ENCODE measurements around the gene DOCK3. TPM values are rescaled to one million over a fixed set of nuclear protein-coding genes. Genes with fewer than 3 reads are reported as not detected.

The DOCK3 gene
- total RNA-seq, 1 donor from 2014 or later, result 21.0 TPM

GRCh38 chr3:50724831-50725230, 50.1 kb downstream of the DOCK3 start:
- Mint-ChIP-seq H3K4me1 (peaks cover 11% of the 10 kb centered on the region), H3K36me3 (peaks cover 39% of the 10 kb centered on the region), H3K27ac (no peak overlapping the region), H3K4me3 (no peak overlapping the region), H3K27me3 (ENCODE audit: low read depth) (no peaks in the 10 kb centered on the region), H3K9me3 (peaks cover 41% of the 10 kb centered on the region)
- DNase-seq (ENCODE audit: low spot score in 2 of 2, unreplicated experiment in 2 of 2), result no peak
- TF ChIP-seq CTCF (IDR thresholded peaks at IDR 0.05; ENCODE audit: unreplicated experiment), result no peak

DNA sequence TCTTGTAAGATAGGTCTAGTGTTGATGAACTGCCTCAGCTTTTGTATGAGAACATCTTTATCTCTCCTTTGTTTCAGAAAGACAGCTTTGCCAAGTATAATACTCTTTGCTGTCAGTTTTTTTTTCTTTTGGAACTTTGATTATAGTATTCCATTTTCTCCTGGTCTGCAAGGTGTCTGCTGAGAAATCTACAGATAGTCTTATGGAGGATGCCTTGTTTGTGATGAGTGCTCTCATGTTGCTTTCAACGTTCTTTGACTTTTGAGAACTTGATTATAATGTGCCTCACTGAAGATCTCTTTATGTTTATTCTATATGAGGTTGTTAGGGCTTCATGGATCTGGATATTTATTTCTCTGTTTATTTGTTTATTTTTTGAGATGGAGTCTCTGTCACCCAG, 60.3 kb downstream of the DOCK3 start:
- Mint-ChIP-seq H3K36me3 (peaks cover 9% of the 10 kb centered on the region), H3K4me3 (no peak overlapping the region), H3K4me1 (peaks cover 5% of the 10 kb centered on the region), H3K27me3 (ENCODE audit: low read depth) (no peaks in the 10 kb centered on the region), H3K9me3 (peaks cover 9% of the 10 kb centered on the region), H3K27ac (no peak overlapping the region)
- DNase-seq (ENCODE audit: low spot score in 2 of 2, unreplicated experiment in 2 of 2), result no peak
- no peak for TF ChIP-seq CTCF (IDR thresholded peaks at IDR 0.05; ENCODE audit: unreplicated experiment)

DNA sequence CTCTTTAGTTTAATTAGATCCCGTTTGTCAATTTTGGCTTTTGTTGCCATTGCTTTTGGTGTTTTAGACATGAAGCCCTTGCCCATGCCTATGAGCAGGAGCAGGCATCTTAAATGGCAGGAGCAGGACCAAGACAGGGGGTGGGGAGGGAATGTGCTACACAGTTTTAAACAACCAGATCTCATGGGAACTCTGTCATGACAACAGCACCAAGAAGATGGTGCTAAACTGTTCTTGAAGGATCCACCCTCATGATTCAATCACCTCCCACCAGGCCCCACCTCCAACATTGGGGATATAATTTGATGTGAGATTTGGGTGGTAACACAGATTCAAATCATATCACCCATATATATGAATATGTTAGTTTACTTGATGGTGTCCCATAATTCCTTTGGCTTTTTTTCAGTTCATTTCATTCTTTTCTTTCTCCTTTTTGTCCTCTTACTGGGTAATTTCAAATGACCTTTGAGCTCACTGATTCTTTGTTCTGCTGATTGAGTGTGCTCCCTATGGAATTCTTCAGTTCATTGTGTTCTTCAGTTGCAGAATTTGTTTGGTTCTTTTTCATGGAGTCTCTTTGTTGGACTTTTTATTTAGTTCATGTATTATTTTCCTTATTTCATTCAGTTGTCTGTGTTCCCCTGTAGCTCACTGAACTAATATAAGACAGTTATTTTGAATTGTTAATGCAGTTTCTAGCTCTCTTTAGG, 62.6 kb downstream of the DOCK3 start:
- H3K4me3 Mint-ChIP-seq, result no peak overlapping the region
- no peak for TF ChIP-seq CTCF (IDR thresholded peaks at IDR 0.05; ENCODE audit: unreplicated experiment)
- H3K36me3 Mint-ChIP-seq, result peaks cover 9% of the 10 kb centered on the region
- peaks cover 9% of the 10 kb centered on the region for H3K9me3 Mint-ChIP-seq
- DNase-seq (ENCODE audit: low spot score in 2 of 2, unreplicated experiment in 2 of 2), result no peak
- H3K27ac Mint-ChIP-seq, result no peak overlapping the region
- no peaks in the 10 kb centered on the region for H3K27me3 Mint-ChIP-seq (ENCODE audit: low read depth)
- H3K4me1 Mint-ChIP-seq, result peaks cover 5% of the 10 kb centered on the region

GRCh38 chr3:50737906-50738598, 63.3 kb downstream of the DOCK3 start:
- no peak for DNase-seq (ENCODE audit: low spot score in 2 of 2, unreplicated experiment in 2 of 2)
- Mint-ChIP-seq H3K27ac (no peak overlapping the region), H3K4me3 (no peak overlapping the region), H3K4me1 (peaks cover 5% of the 10 kb centered on the region), H3K9me3 (peaks cover 9% of the 10 kb centered on the region), H3K27me3 (ENCODE audit: low read depth) (no peaks in the 10 kb centered on the region), H3K36me3 (peaks cover 9% of the 10 kb centered on the region)
- no peak for TF ChIP-seq CTCF (IDR thresholded peaks at IDR 0.05; ENCODE audit: unreplicated experiment)

- Mint-ChIP-seq H3K9me3 (peaks cover 21% of the 10 kb centered on the region), H3K4me1 (peaks cover 3% of the 10 kb centered on the region), H3K27ac (no peak overlapping the region), H3K27me3 (ENCODE audit: low read depth) (no peaks in the 10 kb centered on the region), H3K36me3 (peaks cover 13% of the 10 kb centered on the region), H3K4me3 (no peak overlapping the region)
- DNase-seq (ENCODE audit: low spot score in 2 of 2, unreplicated experiment in 2 of 2), result no peak
- no peak for TF ChIP-seq CTCF (IDR thresholded peaks at IDR 0.05; ENCODE audit: unreplicated experiment)
Measured at GRCh38 chr3:50743643-50744042, 68.9 kb downstream of the DOCK3 start.

Measured in mesothelial cell of epicardium (in vitro differentiated cells).